Activated CD4-positive, alpha-beta T cell treated with anti-CD3 and anti-CD28 coated beads, Interleukin-2, Interleukin-4, amounts not matched to agents 100 ng/mL and 50 ng/mL, durations not matched to agents 16 hours and 8 hours (primary cell): ENCODE data around the gene RCAN2.
"Not testable (repeated sequence)": the region's sequence is repeated elsewhere in the genome, so short reads cannot be mapped to it uniquely, and the experiment has no call there.

Source experiments
- DNase-seq: peaks from one replicate; pipeline ENCODE4 v3.0.0-alpha.2; 2020; ENCODE audit warnings: low spot score

Gene RCAN2

DNA sequence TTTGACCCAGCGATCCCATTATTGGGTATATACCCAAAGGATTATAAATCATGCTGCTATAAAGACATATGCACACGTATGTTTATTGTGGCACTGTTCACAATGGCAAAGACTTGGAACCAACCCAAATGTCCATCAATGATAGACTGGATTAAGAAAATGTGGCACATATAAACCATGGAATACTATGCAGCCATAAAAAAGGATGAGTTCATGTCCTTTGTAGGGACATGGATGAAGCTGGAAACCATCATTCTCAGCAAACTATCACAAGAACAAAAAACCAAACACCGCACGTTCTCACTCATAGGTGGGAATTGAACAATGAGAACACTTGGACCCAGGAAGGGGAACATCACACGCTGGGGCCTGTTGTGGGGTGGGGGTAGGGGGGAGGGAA, 103.5 kb downstream of the RCAN2 start:
- DNase-seq: not testable (repeated sequence)

DNA sequence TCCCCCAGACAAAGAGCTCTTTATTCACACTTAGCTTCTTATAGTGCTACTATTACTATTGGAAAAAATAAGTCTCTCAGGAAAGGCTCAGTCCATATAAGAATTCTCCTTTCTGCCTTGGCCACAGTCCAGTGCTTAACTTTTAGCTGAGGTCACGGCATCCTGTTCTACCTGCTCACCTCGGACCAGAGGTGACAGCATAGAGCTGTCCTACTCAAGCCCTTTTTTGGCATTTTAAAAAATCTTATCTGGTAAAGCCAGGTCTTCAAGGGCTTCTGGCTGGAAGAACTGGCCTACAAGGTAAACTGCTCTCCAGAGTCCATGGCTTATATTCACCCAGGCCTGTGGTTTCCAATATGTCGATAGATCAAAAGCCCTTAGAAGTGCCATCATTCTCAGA, 109.7 kb downstream of the RCAN2 start:
- no peak for DNase-seq

DNA sequence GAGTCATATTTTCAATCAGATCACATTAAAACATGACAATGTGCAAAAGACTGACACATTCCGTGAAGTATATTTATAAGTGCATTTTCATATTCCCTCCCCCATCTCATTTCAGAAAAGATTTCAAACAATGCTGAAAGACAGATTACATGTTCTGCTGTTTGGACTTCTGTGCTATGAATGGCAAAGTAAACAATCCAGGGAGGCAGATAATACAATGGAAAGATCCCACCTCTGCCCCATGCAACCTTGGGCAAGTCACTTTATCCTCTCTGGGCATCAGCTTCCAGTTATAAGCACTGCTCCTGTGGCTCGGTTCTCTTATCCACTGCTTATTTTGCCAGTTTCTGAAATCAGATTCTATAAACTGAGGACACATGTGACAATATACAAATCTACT, 110.2 kb downstream of the RCAN2 start:
- no peak for DNase-seq

DNA sequence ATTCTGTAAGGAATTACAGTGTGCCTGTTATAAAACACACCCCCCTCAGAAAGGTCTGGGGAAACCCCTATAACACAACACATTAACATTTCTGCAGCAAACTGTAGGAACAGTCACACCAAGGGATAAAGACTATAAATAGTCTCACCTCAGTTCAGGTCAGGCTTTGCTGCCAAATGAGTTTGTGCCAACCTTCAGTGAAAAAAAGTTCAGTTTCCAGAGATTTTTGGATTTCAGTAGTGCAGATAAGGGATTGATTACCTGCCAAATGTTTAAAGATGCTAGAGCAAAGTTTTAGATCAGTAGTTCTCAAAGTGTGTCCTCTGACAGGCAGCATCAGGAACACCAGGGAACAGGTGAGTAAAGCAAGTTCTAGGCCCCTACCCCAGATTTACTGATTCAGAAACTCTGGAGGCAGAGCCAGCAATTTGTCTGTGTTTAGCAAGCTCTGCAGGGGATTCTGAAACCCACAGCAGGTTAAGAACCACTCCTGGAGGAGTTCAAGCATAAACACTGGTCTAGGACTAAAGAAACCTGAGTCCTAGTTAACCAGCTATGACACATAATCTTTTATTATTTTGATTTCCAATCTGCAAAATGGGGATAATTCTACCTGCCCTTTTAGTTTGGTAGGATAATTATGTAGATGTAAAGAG, 111.0 kb downstream of the RCAN2 start:
- no peak for DNase-seq

DNA sequence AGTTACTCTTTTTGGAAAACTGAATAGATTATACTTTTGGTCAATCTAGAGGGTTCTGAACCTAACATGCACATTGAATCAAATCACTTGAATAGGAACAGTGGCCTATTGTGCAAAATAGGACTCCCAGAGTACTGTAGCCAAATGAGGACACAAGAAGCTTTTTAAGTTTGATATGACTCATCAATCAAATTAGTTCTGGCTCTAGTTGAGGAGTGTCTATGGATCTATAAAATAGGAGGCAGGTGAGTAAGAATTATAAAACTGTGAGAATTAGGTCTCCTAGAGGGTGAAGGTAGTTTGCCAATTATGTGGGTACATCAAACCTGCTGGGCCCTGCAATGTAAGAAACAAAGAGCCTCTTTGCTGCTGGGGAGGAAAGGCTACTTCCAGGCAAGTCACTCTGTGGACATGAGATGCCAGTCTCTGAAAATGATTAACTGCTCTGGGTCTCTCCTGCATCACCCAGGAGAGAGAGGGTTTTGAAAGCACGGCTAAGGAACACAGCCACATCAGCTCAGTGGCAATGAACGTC, 112.3 kb downstream of the RCAN2 start:
- DNase-seq: no peak

DNA sequence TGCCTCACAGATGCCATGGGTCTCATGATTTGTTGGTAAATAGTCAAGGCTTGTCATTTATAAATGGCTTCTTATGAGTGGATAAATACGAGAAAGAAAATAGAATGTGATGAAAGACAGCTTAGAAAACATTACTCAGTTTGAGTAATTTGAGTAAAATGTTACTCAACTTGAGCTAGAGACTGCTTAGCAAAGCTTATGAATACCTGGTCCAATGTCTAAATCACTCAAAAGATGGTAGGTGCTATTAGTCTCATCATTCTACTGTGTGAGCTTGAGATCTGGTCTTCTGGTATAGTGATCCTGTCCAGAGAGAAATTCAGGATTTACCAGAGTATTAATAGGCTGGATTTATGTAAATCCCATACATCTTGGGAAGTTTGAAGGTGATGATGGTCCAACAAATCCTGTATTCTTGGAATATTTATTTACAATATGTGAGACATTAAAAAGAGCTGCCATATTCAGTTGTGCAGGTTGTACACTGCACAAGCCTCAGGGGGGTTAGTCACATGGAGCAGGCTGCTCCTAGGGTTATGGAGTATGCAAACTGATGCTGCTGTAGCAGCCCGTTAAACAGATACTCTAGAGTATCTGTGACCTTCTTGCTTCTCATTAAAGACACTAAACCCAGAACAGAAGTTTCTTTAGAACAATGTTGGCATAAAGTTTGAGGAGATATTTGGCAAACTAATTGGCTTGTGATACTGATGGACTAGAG, 112.9 kb downstream of the RCAN2 start:
- DNase-seq: no peak

DNA sequence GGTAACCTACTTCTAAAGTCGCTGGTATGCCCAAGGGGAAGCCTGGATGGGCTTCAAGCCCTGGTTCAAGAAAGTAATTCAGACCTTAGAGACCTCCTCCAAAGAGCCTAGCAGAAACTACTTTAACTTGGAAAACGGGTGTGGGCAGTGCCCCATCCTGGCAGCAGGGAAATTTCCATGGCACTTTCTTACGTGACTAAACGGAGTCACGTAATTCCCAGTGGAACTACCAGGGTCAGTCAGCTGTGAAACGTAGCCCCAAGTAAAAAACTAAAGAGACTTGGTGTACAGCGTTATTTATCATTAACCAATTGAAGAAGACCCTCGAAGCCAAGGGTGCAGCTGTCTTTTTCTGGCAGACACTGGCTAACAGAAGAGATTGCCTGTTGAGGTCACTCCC, 114.0 kb downstream of the RCAN2 start:
- DNase-seq: no peak

DNA sequence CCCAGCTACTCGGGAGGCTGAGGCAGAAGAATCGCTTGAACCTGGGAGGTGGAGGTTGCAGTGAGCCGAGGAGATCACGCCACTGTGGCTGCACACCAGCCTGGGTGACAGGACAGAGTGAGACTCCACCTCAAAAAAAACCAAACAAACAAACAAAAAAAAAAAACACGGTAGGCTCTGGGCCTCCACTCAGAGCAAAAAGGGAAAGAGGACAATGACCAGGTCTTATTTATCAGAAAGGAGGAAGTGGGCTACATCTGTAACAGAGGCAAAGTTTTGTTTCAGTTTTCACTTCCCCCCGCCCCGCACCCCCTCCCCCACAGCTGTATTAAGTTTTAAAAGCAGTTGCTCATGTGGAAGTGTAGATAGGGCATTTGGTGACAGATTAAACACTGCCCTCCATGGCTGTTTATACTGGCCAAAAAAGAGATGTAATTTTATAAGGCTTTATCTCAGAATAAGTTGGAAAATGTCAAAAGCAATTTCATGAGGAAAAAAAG, 114.6 kb downstream of the RCAN2 start:
- no peak for DNase-seq

DNA sequence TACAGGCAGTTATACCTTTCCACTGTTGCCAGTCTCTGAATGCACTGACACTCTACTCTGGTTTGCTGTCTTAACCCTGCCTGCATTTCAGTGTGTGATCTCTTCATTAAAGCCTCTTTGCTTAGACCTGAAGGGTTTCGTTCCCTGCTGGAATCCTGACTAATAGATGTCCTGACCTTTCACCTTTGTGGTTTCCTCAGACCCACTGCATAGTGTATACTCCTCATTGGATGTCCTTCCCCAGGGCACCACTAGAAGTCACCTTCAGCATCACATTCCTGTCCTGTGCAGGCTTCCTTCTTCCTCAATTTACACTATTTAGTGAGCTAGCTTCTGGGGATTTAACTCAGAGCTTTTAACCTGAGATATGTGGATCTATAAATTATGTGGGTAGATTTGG, 120.6 kb downstream of the RCAN2 start:
- no peak for DNase-seq

DNA sequence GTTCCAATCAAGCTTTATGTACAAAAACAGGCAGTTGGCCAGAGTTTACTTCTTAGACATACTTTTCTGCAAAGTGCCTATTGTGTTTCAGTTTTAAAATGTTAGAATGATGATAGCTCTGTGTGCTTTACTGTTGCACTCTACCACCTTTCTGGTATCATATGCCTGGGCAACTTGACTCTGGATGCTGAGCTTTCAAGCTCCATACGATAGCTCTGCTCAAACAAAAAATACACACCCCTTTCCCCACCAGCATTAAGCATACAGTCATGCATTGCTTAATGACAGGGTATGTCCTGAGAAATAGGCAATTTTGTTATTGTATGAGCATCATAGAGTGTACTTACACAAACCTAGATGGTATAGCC, 123.1 kb downstream of the RCAN2 start:
- no peak for DNase-seq

DNA sequence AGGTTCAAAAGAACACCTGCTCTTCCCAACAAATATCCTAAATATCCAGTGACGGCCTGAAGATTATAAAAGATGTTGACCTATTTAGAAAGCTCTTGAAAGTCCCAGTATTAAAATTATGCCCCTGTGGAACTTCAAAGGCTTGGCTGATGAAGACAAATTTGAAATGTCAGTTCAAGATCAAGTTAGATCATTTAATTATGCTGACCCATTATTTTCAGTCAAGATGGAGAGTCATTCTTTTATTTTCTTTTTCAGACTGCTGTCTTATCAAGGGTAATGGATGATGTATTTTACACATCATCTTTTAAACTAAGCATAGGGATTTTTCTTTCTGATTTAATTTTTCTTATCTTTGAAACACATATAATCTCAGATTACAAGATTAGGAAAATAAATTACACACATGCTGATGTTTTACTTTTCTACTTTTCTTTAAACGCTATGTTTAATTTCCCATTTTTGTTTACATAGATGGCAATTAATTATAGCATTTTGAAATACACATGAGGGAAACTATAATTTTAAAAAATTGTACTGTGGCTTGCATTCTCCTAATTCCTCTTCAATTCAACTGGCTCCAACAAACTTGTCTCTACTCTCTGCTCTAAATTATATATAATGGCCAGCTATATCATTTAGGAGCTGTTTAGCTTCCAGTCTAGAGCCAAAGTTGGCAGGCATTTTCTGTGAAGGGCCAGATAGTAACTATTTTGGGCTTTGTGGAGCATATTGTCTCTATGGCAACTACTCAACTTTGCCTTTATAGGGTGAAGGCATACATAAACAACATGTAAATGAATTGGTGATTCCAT, 123.7 kb downstream of the RCAN2 start:
- no peak for DNase-seq

DNA sequence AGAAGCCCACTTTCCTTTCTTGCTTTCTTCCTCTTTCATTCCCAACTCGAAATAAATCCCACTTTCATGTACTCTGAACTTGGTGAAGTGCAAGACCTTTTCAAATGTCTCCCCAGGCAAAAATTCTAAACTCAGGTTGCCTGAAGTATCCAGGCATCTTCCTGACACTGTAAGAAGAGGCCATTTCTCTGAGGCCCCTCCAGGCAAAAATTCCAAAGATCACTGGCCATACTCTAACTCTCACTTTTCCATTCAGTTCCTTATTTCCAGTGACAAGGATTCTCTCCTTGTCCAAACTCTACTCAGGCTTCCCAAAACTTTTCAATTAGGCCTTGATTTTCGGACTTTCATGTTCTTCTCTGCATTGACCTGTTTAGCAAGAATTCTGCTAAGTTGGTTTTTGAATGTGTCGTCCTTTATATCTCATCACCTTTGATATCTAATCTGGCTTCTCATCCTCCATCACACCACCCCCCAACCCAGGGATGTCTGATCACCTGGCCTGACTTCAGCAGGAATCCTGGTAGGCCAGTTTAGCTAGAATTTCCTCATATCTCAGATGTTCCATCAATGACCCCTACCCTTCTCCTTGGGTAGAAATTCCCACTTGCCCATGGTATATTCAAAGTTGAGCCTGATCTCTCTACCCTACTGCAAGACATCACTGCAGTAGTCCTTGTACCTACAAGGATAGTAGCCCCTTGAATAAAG, 124.9 kb downstream of the RCAN2 start:
- no peak for DNase-seq

DNA sequence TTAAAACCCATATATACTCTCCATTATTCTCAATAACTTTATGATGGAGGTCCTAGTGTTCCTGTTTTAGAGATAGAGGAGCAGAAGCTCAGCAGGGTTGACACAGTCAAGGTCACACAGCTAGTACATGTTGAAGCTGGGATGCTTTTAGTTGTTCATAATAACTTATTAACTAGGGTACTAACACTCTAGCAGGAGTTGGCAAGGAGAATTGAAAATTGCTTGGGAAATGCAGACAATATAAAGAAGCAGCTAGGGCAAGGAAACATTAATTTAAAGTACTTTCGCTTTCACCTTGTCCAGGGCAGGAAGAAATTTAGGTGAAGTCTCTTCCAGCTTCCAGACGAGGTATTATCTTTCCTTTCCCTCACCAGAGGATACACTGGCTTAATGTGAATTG, 133.7 kb downstream of the RCAN2 start:
- DNase-seq: no peak

DNA sequence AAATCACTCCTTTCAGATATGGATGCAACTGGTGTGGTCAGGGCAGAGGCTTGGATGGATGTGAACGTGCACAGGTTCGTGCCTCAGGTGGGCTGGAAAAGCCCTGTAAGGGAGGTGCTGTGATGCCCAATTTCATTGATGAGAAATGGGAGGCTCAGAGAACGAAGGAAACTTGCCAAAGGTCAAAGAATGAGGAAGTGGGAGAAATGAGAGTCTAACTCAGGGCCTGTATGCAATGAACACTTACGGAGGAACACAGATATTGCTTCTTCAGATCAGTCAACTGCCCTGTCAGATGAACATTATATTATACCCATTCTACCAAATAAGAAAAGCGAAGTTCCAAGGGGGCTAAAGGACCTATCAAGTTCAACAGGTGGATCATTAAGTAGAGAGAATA, 134.7 kb downstream of the RCAN2 start:
- no peak for DNase-seq

DNA sequence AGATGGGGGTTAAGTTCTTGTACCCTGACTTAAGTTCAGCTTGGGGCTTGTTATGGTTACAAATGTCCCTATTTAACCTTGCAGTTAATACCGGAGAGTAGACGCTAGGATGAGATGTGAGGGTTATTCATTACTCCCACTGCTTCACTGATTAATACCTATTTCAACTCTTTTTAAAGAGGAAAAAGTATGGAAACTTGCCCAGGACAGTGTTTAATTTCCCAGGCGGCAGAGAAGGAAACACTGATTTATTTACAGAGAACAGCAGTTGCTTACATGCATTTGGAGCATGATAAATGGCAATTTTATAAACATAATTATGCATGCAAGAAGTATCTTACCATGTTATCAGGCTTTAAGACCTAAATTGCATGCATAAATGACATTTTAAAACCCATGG, 137.7 kb downstream of the RCAN2 start:
- no peak for DNase-seq

DNA sequence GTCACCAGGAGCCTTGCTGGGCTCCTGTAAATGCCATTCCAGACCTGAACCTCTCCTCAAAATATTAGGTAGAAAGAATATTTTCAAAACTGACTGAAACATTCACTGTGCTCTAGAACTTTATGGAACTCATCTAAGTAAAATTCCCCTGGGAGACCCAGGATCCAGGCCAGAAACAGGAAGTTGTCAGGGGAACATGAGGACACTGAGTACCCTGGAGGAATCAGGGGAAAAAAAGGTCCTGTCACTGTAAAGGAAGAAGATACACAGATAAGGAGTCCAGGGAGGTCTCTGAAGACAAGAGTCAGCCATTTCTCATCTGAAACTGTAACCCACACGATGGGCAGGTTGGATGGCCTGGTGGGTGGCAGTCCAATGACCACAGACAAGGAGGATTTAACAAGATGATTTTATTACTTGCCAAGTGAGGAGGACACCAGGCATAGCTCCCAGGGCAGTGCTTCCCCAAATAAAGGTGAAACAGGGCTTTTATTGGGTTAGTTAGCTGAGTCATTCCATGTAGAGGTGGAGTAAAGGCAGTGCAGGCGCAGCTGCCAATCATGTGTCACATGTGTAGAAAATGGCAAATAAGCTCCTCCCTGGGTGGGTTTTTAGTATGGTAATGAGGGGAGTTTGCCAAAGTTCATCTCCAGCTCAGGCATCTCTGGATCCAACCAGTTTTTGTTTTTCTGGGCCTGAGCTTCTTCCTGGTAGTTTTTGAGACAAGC, 138.5 kb downstream of the RCAN2 start:
- no peak for DNase-seq

DNA sequence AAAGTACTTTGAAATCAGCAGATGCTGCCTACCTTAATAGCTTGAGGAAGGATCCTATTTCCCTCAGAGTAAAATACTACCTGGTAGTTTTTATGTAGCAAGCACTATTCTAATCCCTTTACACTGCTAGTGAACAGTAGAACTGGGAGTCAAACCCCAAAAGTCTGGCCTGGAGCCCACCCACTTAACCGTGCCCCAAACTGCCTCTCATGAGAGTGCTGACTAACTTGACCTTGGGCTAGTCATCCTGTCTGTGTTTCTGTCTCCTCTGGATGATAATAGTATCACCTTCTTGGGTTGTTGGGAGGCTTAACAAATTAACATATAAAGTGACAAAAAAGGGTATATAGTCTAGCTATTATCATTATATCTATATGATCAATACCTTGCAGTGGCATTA, 140.5 kb downstream of the RCAN2 start:
- no peak for DNase-seq

DNA sequence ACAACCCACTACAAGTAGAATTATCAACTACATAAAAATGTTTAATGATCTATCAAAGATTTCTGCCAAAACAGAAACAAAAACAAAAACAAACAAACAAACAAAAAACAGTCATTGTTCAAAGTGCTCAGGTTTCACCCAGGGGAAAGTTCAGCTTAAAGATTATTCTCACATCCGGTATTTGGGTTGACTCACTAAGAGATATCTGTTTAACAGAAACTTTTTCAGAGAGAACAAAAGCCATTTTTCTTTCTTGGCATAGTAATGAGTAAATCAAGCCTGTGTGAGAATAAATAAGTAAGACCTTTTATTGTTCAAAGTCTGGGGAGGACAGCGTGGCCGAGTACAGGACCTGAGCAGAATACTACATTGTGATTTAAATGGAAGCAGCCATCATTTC, 143.6 kb downstream of the RCAN2 start:
- DNase-seq: no peak

DNA sequence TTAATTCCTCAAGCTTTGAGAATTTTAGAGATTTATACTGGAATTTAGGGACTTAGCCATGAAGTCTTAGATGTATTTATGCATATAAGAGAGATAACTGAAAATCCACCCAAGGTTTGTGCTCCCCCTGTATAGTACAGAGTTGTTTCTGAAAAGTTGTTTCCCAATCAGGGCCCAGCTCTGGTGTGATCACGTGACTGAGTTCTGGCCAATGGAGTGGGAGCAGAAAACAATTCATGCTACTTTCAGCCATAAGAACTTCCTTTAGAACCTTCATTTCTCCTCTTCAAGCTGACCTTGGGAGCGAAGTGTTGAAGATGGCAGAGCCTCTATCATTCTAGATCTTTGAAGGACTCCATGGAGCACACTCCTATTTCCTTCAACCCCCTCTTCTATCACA, 151.0 kb downstream of the RCAN2 start:
- no peak for DNase-seq

DNA sequence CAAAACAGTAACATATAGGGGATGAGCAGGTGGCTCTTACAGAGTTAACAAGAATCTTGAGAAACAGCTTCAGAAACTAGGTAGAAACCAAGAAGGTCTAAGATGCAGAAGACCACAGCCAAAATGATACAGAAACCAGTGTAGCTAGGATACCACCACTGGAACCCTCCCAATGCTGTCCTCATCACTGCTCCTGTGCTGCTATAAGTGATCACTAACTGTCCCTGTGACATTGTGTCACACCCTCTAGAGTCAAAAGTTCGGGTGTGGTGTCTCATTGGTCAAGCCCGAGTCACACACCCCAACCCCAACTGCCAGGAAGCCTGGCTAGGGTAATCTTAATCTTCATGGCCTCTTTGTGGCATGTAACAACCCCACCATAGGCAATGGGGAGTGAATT, 153.1 kb downstream of the RCAN2 start:
- DNase-seq: no peak

DNA sequence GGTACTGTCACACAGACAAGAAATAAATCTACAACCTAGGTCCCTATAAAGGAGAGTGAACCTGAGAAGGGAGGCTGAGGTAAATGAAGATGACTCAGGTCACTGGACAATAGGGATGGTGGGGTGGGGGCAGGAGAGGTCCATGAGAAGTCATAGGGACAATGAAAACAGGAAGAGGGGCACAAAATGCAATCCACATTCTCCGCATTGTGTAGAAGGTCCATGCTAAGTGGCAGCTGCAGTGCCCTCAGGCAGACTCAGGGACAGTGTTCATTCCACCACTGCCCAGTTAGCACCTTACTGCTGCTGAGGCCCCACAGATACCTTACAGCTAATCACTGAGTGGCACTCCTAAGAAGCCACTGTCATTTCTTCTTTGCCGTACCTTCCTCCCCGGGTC, 156.8 kb downstream of the RCAN2 start:
- no peak for DNase-seq

DNA sequence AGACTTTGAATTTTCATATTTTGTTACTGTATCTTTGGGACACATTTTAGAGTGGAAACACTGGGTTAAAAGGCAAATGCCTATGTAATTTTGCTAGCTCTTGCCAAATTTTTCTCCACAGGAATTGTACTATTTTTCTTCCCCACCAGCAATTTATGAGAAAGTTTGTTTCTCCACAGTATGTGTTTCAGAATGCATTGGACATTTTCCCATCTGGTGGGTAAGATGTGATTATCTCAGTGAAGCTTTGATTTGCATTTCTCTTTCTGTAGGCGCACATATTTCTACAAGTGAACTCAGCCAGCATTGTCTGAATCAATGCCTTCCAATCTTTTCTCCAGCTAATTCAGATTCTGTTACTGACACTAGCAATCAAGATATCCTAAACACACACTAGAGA, 157.8 kb downstream of the RCAN2 start:
- no peak for DNase-seq
